Left forelimb (tissue), 1 donor: ENCODE results near the gene TM4SF18.
"Not testable (repeated sequence)": the region's sequence is repeated elsewhere in the genome, so short reads cannot be mapped to it uniquely, and the experiment has no call there.

Experiments
- DNase-seq: peaks from one replicate; pipeline ENCODE4 v3.0.0-alpha.2; 2018; ENCODE audit warnings: low spot score

The TM4SF18 gene

GRCh38 chr3:149368674-149369497 is 35.5 kb upstream of the TM4SF18 start:
- DNase-seq = no peak

GRCh38 chr3:149368201-149368673 is 34.8 kb upstream of the TM4SF18 start:
- DNase-seq = no peak

GRCh38 chr3:149366941-149367840 is 33.8 kb upstream of the TM4SF18 start:
- DNase-seq = no peak

- no peak for DNase-seq
Measured at GRCh38 chr3:149366031-149366430, 32.6 kb upstream of the TM4SF18 start.

- DNase-seq = no peak
Measured at GRCh38 chr3:149364624-149365023, 31.2 kb upstream of the TM4SF18 start.

GRCh38 chr3:149363053-149363452 is 29.6 kb upstream of the TM4SF18 start:
- DNase-seq = no peak

- DNase-seq = no peak
Measured at GRCh38 chr3:149362366-149362765, 28.9 kb upstream of the TM4SF18 start.

- no peak for DNase-seq
Measured at GRCh38 chr3:149356630-149357029, 23.2 kb upstream of the TM4SF18 start.

GRCh38 chr3:149356044-149356592 is 22.7 kb upstream of the TM4SF18 start:
- no peak for DNase-seq

- no peak for DNase-seq
Measured at GRCh38 chr3:149353581-149354184, 20.2 kb upstream of the TM4SF18 start.

GRCh38 chr3:149352556-149352955 is 19.1 kb upstream of the TM4SF18 start:
- DNase-seq = no peak

- DNase-seq = no peak
Measured at GRCh38 chr3:149343951-149344350, 10.5 kb upstream of the TM4SF18 start.

GRCh38 chr3:149342413-149343380 is 9.3 kb upstream of the TM4SF18 start:
- no peak for DNase-seq

- no peak for DNase-seq
Measured at GRCh38 chr3:149340310-149340933, 7.0 kb upstream of the TM4SF18 start.

GRCh38 chr3:149339931-149340309 is 6.5 kb upstream of the TM4SF18 start:
- no peak for DNase-seq

GRCh38 chr3:149337486-149337885 is 4.0 kb upstream of the TM4SF18 start:
- DNase-seq = not testable (repeated sequence)

GRCh38 chr3:149336925-149337324 is 3.5 kb upstream of the TM4SF18 start:
- no peak for DNase-seq

- no peak for DNase-seq
Measured at GRCh38 chr3:149332771-149333170, 665 bp downstream of the TM4SF18 start.

GRCh38 chr3:149332227-149332765 is 1.1 kb downstream of the TM4SF18 start:
- no peak for DNase-seq

- DNase-seq = no peak
Measured at GRCh38 chr3:149331396-149331795, 2.0 kb downstream of the TM4SF18 start.
